Stimulated activated CD8-positive, alpha-beta memory T cell treated with anti-CD3 and anti-CD28 coated beads, Interleukin-15, amount 100 ng/mL, for 48 hours (primary cell): Measurements from ENCODE around the gene VWA7.

Experiments used
- DNase-seq, 2 donors: peaks; one replicate each; pipeline ENCODE4 v3.0.0-alpha.2; 2020; ENCODE audit warnings: low read depth in 2 of 2

Gene VWA7

DNA sequence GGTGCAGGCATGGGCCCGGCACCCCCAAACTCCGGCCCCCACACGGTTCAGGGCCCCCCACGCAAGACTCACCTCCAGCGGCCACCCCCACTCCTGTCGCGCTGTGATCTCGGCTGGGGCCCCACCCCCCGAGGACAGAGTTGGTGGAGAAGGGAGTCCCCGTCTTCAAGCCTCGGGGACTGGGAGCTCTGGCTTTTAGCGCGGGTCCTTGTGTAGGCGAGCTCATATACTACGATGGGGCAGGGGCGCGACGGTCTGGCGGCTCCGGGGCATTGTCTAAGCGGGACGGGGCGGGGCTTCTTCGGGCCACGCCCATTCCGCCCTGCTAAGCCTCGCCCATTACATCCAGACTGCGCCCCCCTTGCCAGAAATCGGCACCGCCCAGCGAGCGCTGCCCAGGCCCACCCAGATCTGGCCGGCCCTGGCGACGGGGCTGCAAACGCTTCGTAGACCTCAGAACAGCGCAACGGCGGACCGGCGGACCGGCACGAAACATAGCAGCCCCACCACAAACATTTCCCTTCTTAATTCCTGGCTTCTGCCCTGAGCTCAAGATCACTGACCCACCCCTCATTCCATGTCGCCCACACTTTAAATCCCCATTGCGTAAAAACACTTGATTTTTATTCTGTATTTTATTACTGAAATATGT, 47.0 kb downstream of the VWA7 start:
- peak; percentile 54 to 62 for DNase-seq

DNA sequence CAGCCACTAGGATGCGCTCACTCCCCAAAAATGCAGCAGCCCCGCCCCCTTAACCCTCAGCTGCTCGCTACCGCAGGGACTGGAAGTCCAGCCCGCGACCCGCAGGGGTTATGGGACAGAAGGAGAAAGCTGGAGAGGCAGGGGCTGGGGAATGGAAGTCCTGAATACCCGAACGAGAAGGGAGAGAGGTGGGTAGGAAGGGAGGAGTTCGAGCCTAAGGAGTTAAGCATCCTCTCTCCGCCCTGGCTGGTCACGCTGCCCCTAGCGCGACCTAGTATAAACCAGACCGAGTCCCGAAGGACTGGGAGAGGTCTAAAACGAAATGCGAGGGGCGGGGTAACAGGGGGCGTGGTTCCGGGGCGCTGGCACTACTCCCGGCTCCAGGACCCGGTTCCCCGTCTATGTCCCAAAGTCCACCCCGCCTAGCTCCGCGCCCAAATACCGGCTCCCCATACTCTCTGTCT, 47.6 kb downstream of the VWA7 start:
- DNase-seq = peak; percentile 59 to 60

DNA sequence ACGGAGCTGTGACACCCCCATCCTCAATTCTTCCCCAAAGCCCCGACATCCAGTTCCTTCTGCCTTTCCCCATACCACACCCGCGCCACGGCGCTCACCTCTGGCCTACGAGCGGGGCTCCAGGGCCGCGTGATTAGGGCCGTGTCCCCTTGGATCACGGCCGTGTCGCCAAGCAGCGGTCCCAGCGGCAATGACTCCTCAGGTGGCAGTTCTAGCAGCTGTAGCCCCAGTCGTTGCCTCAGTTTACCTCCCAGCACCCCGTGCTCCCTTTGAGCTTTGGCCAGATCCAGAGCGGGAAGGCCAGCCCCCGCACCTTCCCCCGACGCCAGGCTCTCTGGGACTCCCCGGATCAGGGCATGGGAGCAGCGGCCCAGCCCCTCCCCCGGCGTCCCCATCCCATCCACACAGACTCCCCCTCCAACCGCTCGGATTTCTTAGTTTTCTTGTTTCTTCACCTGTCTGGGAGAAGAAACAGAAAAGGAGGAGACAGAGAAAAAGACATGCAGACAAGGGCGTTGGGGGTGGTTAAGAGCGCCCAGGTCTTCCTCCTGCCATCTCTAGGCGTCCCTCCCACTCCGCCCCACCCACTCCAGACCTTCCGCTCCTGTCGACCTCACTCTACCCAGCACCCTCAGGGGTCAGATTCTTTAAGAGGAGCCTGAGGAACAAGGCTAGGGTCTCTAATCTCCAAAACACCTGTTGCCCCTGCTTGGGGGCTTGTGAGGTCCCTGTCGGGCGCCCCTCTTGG, 48.2 kb downstream of the VWA7 start, which contains the start of gene DDAH2:
TSS of gene DDAH2 (minus strand) at position 533 of the 748 bp plus-strand sequence. CDS start at position 395, 138 bp downstream.
- no peak for DNase-seq

DNA sequence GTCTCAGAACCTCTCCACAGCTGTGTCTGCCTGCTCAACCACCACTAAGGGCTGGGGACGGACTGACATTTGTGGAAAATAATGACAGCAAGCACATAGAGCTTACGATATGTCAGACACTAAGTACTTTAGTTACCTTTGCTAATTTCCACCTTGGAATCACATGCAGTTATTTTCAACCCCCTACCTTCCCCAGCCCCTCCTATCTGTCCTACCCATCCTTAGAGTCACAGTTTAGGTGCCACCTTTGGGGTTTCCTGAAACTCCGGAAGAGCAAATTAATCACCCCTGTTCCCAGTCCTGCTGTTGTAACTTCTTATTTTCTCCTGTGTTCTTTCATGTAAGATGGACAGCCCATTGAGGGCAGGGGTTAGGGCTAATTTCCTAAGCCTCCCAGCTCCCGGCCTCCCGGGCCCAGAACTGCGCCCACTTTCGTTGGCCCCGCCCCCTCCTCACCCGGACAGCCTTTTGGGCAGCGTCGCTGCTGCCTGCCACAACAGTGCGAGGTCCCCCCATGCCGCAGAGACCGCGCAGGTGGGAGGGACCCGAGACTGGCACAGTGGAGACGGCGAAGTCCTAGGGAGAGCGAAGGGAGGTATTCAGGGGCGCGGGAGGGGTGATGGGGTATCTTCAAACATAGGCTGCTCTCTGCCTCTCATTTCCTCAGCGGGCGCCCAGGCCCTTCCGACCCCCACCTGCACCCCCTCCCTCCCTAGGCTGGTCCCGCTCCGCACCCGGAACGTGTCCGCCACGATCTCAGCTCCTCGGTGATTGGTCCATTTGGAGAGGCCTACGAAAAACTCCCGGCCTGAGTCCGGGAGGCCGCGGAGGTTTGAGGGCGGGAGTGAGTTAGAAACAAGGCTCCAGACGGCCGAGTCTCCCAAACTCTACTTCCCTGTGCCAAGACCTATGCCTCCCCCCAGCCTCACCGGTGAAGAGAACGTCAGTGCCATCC, 49.1 kb downstream of the VWA7 start:
- DNase-seq = no peak

DNA sequence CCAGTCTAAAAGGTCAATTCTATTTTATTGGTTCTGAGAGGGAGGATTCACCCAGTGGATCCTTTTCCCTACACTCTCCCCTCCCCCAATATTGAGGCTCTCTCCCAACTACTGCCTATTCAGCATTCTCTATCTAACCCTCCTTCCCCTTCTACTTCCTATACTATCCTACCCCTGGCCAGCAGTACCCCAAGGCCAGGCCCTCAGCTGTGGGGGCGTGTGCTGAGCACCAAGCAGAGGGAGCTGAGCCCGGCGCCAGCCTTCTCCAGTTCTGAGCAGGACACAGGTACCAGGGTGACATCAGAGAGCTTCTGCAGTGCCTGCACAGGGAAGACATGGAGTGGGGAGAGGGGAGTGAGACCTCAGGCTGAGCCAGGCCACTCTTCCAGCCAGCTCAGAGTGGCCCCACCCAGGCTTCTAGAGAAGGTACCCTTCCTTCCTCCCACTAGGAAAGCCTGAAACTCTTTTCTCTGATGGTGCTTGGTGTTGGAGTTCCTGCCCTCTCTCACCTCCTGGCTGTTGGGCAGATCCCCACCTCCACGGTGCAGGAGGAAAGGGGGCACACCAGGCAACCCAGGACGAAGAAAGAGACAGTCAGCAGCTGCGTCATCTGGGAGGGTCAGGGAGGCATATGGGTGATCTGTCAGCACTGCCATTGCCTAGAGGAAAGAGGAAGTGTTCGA, 50.0 kb downstream of the VWA7 start:
- no peak for DNase-seq

DNA sequence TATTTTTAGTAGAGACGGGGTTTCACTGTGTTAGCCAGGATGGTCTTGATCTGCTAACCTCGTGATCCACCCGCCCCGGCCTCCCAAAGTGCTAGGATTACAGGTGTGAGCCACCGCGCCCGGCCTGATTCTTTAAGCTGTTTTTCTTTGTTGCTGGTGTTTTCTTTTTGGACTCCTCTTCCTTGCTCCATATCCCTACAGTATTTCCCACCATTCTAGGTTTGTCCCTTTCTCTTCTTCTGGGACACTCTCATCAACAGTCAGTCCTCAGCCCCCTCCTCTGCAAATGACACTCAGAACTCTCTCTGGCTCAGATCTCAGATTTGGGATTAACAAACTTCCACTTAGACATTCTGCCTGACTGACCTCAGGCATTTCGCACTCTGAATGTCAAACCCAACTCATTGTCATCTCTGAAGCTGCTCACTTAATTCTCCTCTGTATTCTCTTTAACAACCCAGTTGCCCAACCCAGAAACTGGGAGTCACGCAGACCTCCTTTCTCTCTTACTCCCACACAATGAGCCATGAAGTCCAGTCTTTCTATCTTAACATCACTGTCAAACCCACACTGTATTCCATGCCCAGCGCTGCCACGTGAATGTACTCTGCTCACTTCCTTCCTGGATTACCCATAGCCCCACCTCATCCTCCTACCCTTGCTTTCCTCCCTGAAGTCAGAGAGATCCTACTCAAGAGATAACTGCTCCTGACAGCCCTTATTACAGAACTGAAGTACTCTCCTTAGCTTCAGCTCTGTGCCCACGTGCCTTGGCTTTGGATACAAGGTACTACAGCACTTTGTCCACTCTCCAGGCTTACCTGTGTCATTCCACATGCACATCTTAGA, 51.4 kb downstream of the VWA7 start:
- DNase-seq = no peak

DNA sequence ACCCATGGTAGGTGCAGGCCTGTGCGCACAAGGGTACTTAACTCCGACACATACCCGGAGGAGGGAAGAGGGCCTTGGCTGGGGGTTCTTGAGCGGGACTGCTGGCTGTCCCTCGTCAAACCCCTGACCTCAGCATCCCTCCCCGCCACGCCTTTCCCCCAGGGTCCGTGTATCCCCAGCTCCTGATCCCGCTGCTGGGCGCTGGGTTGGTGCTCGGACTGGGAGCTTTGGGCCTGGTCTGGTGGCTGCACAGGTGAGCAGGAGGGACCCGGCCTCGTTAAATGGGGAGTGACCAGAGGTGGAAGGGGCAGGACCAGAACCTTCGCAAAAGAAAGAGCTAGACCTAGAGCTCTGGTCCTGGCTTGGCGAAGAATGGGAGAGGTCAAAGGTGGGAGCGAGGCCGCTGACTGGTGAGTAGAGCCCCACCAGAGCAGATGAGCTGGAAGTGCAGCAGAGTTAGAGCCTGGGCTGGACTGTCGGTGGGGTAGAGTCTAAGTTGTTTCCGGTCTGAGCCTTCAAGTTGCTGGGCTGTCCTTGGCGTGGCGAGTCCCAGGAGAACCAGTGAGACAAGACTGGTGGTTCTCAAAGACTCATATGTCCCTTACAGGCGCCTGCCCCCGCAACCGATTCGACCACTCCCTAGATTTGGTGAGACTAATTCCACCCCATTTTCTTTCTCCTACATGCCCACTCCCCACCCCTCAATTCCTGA, 53.0 kb downstream of the VWA7 start:
- DNase-seq = no peak

DNA sequence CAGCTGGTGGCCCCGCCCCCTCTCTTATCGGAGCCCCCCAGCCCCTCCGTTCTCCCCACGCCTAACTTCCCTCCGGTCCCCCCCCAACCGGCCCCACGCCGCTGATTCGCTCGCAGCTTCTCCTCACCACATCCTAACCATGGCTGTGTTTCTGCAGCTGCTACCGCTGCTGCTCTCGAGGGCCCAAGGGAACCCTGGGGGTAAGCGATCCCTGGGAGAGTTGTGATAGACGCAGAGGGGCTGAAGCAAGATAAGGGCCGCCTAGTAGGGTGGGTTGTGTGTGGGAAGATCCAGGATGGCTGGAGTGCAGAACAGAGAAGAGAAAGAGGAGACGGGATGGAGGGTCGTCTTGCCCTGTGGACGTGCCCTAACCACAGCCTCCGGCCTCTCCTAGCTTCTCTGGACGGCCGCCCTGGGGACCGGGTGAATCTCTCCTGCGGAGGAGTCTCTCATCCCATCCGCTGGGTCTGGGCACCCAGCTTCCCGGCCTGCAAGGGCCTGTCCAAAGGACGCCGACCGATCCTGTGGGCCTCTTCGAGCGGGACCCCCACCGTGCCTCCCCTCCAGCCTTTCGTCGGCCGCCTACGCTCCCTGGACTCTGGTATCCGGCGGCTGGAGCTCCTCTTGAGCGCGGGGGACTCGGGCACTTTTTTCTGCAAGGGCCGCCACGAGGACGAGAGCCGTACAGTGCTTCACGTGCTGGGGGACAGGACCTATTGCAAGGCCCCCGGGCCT, 53.7 kb downstream of the VWA7 start, which contains the start of gene MPIG6B:
TSS of gene MPIG6B (plus strand) at position 129 of the 735 bp plus-strand sequence. CDS start at position 140, 11 bp downstream.
- no peak for DNase-seq

DNA sequence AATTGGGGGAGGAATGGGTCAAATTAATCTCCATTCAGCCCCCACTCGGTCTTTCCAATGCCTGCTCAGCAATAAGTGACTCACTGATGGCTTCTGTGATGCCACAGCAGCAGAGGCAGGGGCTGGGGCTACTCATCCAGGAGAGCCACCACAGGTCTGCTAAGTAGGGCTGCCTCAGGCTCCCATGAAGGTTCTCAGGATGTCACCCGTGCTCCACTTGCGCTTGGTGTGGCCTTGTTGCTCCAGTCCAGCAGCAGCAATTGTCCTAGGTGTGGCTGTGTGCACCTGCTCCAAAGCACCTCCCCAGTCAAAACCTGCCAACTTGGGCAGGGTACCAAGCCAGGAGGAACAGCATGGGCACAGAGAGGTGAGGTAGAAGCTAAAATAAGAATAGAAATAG, 55.0 kb downstream of the VWA7 start:
- DNase-seq = no peak

DNA sequence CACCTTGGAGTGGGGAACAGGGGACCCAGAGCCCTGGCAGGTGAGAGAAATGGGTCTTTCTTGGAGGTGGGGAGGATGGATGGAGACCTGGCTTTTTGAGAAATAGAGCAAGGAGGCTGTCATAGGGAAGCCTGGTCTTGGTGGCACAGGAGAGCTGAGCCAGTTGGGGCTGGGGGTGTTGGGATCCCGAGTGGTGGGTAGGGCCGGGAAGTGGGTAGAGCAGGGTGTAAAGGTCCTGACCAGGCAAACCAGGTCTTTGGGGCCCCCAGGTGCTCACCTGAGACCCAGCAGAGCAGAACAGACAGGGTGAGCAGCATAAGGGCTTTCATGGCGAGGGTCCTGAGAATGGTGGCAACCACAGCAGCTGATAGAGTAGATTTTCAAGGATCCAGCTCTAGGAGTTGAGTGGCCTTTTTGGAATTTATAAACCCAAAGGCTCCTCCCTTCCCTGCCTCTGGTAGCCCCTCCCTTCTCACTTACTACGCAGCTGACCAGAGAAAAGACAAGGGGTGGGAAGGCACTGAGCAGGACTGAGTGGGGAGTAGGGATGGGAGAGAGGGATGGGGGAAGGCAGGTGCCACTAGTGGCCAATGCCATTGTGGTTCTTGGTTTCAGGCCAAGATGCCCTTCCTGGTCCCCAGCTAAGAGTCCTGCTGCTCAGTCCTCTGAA, 55.6 kb downstream of the VWA7 start, which contains the start of gene LY6G6C:
TSS of gene LY6G6C (minus strand) at position 396 of the 670 bp plus-strand sequence. CDS start at position 329, 67 bp downstream.
- DNase-seq = no peak

DNA sequence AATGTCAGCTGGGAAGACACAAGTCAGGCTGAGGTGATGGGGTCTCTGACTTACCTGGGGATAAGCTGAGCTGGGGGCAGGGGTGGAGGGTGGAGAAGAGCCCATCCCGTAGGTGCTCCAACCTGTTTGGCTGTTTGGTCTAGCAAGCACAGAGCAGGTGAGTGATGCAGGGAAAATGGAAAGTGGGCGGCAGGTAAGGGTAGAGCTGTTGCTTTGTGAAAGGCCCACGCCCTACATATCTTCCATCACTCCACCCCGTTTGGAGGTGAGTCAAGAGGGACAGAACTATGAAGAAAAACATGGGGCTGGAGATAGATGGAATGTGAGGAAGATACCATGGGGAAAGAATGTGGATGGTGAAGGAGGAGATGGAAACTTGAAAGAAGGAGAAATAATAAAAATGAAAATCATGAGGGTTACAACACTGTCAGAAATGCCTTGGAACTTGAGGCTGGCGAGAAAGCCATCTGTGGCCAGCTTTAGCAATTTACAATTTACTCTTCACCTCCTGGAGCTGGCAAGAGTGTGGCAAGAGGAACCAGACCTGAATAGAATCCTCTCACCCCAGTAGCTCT, 56.8 kb downstream of the VWA7 start:
- DNase-seq = no peak

DNA sequence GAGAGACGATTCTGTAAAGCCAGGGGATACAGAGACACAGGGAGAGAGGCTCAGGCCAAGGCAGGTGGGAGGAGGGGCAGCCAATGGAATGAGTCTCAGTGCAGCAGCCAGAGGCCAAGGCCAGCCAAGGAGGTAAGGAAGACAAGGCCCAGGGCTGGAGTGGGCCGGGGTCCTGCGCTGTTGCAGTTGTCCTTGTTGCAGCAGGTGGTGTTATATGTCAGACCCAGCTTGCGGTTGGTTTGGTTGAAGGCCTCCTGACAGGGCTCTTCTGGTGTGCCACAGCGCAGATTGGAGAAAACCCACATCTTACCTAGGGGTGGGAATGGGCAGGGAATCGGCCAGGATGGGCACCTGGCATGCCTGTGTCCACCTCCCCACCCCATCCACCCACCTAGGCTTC, 58.1 kb downstream of the VWA7 start:
- no peak for DNase-seq

DNA sequence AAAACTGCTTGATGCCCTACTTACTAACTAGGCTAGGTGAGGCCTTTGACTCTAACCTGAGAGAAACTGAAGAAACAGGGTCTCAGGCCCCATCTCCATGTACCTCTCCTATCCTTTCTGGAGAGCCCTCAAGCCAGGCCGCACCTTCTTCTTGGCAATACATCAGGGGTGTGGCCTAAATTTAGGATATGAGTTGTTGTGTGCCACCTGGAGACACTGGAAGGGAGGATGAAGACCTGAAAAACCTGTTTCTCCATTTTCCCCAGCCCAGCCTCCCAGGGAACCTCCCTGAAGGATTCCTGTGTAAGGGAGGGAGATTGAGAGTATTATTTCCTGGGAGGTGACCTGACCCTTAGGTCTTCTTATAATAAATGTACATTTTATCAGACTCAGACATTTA, 58.9 kb downstream of the VWA7 start:
- no peak for DNase-seq

DNA sequence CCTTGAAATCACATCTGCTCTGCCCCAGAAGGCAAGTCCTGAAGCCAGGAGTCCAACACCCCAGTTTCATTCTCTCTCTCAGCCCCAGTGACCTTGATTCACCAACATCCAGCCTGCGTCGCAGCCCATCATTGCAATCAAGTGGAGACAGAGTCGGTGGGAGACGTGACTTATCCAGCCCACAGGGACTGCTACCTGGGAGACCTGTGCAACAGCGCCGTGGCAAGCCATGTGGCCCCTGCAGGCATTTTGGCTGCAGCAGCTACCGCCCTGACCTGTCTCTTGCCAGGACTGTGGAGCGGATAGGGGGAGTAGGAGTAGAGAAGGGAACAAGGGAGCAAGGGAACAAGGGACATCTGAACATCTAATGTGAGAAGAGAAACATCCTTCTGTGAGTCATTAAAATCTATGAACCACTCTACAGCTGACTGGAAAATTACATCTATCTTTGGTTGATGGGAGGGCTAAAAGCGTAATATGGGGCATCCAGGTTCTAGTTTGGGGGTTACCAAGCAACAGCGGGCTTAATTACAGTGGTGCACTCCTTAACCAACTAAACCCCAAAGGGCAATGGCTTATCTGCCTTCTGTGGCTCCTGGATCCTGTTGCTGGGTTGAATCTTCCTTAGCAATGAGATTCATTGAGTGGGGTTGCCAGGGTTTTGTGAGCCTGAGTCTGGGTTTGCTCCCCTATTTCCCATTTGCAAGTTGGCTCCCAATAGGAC, 59.5 kb downstream of the VWA7 start:
- DNase-seq = no peak
